ENCODE data around the gene TRIM28. TPM values are rescaled to one million over a fixed set of nuclear protein-coding genes. Genes with fewer than 3 reads are reported as not detected.
"Not testable (repeated sequence)": the region's sequence is repeated elsewhere in the genome, so short reads cannot be mapped to it uniquely, and the experiment has no call there.

The TRIM28 gene
- total RNA-seq, 1 donor from 2014 or later: 407 TPM

DNA sequence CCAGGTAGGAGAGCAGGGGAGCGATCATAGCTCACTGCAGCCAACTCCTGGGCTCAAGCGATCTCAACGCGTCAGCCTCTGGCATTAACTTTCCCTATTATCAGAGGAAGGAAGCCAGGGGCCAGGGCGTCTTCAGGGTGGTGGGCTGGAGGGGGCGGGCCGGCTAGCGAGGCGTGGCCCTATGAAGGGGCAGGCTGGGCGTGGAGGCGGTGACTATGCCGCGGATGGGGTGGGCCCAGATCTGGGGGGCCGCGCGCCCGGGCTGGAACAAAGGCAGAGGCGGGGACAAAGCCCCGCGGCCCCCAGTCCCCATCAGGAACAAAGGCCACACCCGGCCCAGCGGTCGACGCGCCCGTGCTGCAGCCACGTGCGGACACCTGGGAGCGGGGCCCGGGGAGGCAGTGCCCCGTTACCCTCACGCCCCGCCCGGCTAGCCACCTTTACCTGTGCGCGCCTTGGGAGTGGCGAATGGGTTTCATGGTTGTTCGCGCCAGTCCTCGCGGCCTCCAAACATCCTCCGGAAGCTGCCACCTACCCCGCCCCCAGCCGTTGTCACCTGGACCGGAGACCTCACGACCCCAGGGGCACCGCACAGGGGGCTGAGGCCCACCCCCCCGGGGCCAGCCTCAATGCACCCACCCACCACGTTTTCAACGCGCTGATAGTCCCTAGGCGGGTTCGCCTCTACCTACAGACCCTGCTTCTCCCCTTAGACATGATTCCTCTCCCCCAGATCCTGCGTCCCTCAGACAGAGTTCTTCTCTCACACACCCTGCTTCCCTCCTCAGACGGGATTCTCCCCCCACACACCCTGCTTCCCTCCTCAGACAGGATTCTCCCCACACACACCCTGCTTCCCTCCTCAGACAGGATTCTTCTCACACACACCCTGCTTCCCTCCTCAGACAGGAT is 5.4 kb upstream of the TRIM28 start:
- H3K36me3 Mint-ChIP-seq (ENCODE audit: low read depth): no peaks in the 10 kb centered on the region
- H3K4me1 Mint-ChIP-seq: peaks cover 8% of the 10 kb centered on the region
- peak; percentile 62 for ATAC-seq (ENCODE audit: low read depth)
- peak overlapping the region; percentile 57 for H3K4me3 Mint-ChIP-seq
- no peaks in the 10 kb centered on the region for H3K9me3 Mint-ChIP-seq
- TF ChIP-seq, protein P1, sequence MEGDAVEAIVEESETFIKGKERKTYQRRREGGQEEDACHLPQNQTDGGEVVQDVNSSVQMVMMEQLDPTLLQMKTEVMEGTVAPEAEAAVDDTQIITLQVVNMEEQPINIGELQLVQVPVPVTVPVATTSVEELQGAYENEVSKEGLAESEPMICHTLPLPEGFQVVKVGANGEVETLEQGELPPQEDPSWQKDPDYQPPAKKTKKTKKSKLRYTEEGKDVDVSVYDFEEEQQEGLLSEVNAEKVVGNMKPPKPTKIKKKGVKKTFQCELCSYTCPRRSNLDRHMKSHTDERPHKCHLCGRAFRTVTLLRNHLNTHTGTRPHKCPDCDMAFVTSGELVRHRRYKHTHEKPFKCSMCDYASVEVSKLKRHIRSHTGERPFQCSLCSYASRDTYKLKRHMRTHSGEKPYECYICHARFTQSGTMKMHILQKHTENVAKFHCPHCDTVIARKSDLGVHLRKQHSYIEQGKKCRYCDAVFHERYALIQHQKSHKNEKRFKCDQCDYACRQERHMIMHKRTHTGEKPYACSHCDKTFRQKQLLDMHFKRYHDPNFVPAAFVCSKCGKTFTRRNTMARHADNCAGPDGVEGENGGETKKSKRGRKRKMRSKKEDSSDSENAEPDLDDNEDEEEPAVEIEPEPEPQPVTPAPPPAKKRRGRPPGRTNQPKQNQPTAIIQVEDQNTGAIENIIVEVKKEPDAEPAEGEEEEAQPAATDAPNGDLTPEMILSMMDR (IDR thresholded peaks at IDR 0.05): no peak
- ChIA-PET CTCF (no interaction called here), POLR2A (interaction anchor here (1.8 kb wide), 1 partner anchor 18 kb away, joined by 13 read pairs; the partner anchor contains the start of gene ZBTB45)
- H3K27ac Mint-ChIP-seq: no peak overlapping the region
- intact Hi-C loops (cut with micrococcal nuclease): no loop called here
- H3K27me3 Mint-ChIP-seq: peaks cover 15% of the 10 kb centered on the region
- DNase-seq: no peak

DNA sequence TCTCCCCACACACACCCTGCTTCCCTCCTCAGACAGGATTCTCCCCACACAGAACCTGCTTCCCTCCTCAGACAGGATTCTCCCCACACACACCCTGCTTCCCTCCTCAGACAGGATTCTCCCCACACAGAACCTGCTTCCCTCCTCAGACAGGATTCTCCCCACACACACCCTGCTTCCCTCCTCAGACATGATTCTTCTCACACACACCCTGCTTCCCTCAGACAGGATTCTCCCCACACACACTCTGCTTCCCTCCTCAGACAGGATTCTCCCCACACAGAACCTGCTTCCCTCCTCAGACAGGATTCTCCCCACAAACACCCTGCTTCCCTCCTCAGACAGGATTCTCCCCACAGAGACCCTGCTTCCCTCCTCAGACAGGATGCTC is 4.7 kb upstream of the TRIM28 start:
- not testable (repeated sequence) for H3K27ac Mint-ChIP-seq

DNA sequence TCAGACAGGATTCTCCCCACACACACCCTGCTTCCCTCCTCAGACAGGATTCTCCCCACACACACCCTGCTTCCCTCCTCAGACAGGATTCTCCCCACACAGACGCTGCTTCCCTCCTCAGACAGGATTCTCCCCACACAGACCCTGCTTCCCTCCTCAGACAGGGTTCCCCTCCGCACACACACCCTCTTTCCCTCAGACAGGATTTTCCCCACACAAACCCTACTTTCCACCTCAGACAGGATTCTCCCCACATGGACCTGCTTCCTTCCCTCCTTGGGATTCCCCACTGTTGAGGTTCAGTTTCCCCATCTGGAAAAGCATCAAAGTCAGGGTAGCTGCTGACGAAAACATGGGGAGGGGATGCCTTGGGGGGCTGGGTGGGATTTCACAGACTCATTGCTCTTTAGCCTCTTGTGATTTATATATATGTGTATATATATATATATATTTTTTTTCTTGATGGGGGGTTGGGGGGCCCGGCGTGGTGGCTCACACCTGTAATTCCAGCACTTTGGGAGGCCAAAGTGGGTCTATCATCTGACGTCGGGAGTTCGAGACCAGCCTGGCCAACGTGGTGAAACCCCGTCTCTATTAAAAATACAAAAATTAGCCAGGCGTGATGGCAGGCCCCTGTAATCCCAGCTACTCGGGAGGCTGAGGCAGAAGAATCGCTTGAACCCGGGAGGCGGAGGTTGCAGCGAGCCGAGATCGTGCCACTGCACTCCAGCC is 1.1 kb upstream of the TRIM28 start:
- H3K9me3 Mint-ChIP-seq; H3K4me3 Mint-ChIP-seq; intact Hi-C loops (cut with micrococcal nuclease); ATAC-seq (ENCODE audit: low read depth); DNase-seq; H3K27ac Mint-ChIP-seq: not testable (repeated sequence)
- CTCF ChIA-PET: interaction anchor here (1.4 kb wide), 1 partner anchor 22 kb away, joined by 17 read pairs; the partner anchor contains the start of gene ZBTB45
- POLR2A ChIA-PET: interaction anchor here (0.6 to 4.1 kb wide), 14 partner anchors 8 to 484 kb away, joined by 3 to 82 read pairs (median 5); partner anchors contain the start of genes CHMP2A, UBE2M, ZBTB45 and ZNF324
- H3K27me3 Mint-ChIP-seq: peaks cover 19% of the 10 kb centered on the region
- H3K36me3 Mint-ChIP-seq (ENCODE audit: low read depth): peaks cover 34% of the 10 kb centered on the region
- H3K4me1 Mint-ChIP-seq: peaks cover 32% of the 10 kb centered on the region

More for the DNA sequence above, 4.7 kb upstream of the TRIM28 start:
- Mint-ChIP-seq H3K4me1 (peaks cover 13% of the 10 kb centered on the region), H3K27me3 (peaks cover 19% of the 10 kb centered on the region)
- CTCF ChIA-PET; H3K4me3 Mint-ChIP-seq; H3K36me3 Mint-ChIP-seq (ENCODE audit: low read depth); DNase-seq; ATAC-seq (ENCODE audit: low read depth); intact Hi-C loops (cut with micrococcal nuclease); H3K9me3 Mint-ChIP-seq: not testable (repeated sequence)
- POLR2A ChIA-PET: interaction anchor here (1.8 kb wide), 1 partner anchor 19 kb away, joined by 13 read pairs; the partner anchor contains the start of gene ZBTB45

DNA sequence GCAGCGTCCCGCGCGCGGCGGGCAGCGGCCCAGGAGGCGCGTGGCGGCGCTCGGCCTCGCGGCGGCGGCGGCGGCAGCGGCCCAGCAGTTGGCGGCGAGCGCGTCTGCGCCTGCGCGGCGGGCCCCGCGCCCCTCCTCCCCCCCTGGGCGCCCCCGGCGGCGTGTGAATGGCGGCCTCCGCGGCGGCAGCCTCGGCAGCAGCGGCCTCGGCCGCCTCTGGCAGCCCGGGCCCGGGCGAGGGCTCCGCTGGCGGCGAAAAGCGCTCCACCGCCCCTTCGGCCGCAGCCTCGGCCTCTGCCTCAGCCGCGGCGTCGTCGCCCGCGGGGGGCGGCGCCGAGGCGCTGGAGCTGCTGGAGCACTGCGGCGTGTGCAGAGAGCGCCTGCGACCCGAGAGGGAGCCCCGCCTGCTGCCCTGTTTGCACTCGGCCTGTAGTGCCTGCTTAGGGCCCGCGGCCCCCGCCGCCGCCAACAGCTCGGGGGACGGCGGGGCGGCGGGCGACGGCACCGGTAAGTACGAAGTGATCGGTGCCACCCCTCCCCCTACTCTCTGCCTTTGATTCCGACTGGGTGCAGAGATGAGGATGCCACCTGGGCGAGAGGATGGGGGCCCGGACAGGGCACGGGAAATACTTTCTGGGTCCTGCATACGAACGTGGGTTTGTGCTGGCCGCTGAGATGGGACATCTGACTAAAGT is 874 bp downstream of the TRIM28 start:
- TF ChIP-seq, protein P1 (IDR thresholded peaks at IDR 0.05): no peak
- POLR2A ChIA-PET: interaction anchor here (0.5 to 4.1 kb wide), 26 partner anchors 9 to 863 kb away, joined by 3 to 82 read pairs (median 5); partner anchors contain the start of genes CHMP2A, MZF1, UBE2M and ZBTB45
- H3K4me3 Mint-ChIP-seq: peak overlapping the region; percentile 94
- ATAC-seq (ENCODE audit: low read depth) (peak; percentile 39), DNase-seq (no peak)
- peaks cover 52% of the 10 kb centered on the region for H3K36me3 Mint-ChIP-seq (ENCODE audit: low read depth)
- peaks cover 27% of the 10 kb centered on the region for H3K4me1 Mint-ChIP-seq
- CTCF ChIA-PET: interaction anchor here (1.4 kb wide), 1 partner anchor 24 kb away, joined by 17 read pairs; the partner anchor contains the start of gene ZBTB45
- H3K9me3 Mint-ChIP-seq: no peaks in the 10 kb centered on the region
- H3K27me3 Mint-ChIP-seq: peaks cover 10% of the 10 kb centered on the region
- peak overlapping the region; percentile 87 for H3K27ac Mint-ChIP-seq
- intact Hi-C loops (cut with micrococcal nuclease): loop anchor here (1.0 to 2.0 kb wide), 10 partner anchors 11 to 361 kb away; partner anchors contain the start of genes CHMP2A, MZF1, ZBTB45 and ZNF274

DNA sequence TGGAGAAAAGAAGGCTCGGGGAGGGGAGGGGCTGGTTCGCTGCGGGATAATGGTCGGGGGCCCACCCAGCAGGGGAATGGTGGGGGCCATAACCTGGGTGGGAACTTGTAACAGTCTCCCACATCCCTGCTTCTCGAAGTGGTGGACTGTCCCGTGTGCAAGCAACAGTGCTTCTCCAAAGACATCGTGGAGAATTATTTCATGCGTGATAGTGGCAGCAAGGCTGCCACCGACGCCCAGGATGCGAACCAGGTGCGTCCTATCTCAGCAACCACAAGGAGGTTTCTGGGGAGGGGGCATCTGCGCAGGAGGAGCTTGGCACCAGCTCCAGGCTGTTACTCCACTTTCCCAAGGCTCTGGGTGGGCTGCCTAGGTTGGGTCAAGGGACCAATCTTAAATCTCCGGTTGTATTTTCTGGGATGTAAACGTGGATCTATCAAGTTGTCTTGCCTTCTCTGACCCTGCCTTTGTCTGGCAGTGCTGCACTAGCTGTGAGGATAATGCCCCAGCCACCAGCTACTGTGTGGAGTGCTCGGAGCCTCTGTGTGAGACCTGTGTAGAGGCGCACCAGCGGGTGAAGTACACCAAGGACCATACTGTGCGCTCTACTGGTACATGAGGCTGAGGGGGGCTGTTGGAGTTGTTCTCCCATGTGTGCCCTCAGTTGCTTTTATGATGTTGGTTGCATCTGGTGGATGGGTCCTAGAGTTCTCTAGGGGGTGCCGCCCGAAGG is 1.6 kb downstream of the TRIM28 start:
- intact Hi-C loops (cut with micrococcal nuclease): loop anchor here (2.0 kb wide), 1 partner anchor 79 kb away; the partner anchor contains the start of gene ZNF324
- Mint-ChIP-seq H3K36me3 (ENCODE audit: low read depth) (peaks cover 59% of the 10 kb centered on the region), H3K9me3 (no peaks in the 10 kb centered on the region), H3K27me3 (peaks cover 10% of the 10 kb centered on the region), H3K4me1 (peaks cover 27% of the 10 kb centered on the region), H3K4me3 (peak overlapping the region; percentile 91), H3K27ac (peak overlapping the region; percentile 87)
- TF ChIP-seq, protein P1 (IDR thresholded peaks at IDR 0.05): no peak
- CTCF ChIA-PET: no interaction called here
- no peak for ATAC-seq (ENCODE audit: low read depth)
- DNase-seq: no peak
- POLR2A ChIA-PET: interaction anchor here (1.3 to 4.1 kb wide), 5 partner anchors 9 to 183 kb away, joined by 6 to 82 read pairs (median 19); partner anchors contain the start of genes CHMP2A, MZF1, UBE2M and ZBTB45
